ENCODE measurements around the gene FOXP1.

The FOXP1 gene

GRCh38 chr3:71583566-71584393 lies at the start of gene FOXP1:
Gene FOXP1 (minus strand): TSS chr3:71583728. CDS start chr3:71198381, 385,347 bp downstream.
- peak; percentile 77 for DNase-seq
- Mint-ChIP-seq H3K27me3 (no peaks in the 10 kb centered on the region), H3K27ac (peak within 1 kb of the TSS; percentile 98), H3K36me3 (ENCODE audit: low read depth) (peaks cover 30% of the 10 kb centered on the region), H3K4me1 (ENCODE audit: low read depth) (peaks cover 63% of the 10 kb centered on the region), H3K9me3 (no peaks in the 10 kb centered on the region), H3K4me3 (peak within 1 kb of the TSS; percentile 93)

- no peak for DNase-seq
- no peaks in the 10 kb centered on the region for H3K4me1 Mint-ChIP-seq (ENCODE audit: low read depth)
- H3K36me3 Mint-ChIP-seq (ENCODE audit: low read depth), result no peaks in the 10 kb centered on the region
- no peaks in the 10 kb centered on the region for H3K9me3 Mint-ChIP-seq
- no peak overlapping the region for H3K27ac Mint-ChIP-seq
- no peak overlapping the region for H3K4me3 Mint-ChIP-seq
- no peaks in the 10 kb centered on the region for H3K27me3 Mint-ChIP-seq
Observed at GRCh38 chr3:71629711-71630110, 46.2 kb upstream of the FOXP1 start.

- Mint-ChIP-seq H3K4me3 (no peak overlapping the region), H3K4me1 (ENCODE audit: low read depth) (no peaks in the 10 kb centered on the region), H3K36me3 (ENCODE audit: low read depth) (no peaks in the 10 kb centered on the region), H3K27me3 (no peaks in the 10 kb centered on the region), H3K9me3 (no peaks in the 10 kb centered on the region), H3K27ac (no peak overlapping the region)
- DNase-seq, result no peak
Observed at GRCh38 chr3:71629289-71629688, 45.8 kb upstream of the FOXP1 start.

DNA sequence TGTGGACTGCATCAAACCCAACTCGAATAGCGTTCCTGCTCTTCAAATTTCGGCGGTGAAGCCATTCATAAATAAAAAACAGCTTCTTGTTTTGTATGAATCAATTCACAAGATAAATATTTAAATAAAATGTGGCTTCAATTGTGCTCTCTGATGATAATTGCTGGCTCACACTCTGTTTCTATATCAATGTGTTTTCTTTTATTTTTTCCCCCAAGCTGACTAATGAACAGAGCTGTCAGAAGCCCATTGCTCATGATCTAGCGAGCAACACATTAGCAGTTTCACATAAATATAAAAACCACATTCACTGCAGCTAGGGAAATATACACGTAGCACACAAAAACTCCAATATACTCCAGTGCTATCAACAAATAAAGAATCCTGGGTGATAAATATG lies 45.0 kb upstream of the FOXP1 start:
- no peaks in the 10 kb centered on the region for H3K9me3 Mint-ChIP-seq
- no peaks in the 10 kb centered on the region for H3K27me3 Mint-ChIP-seq
- no peak overlapping the region for H3K4me3 Mint-ChIP-seq
- H3K36me3 Mint-ChIP-seq (ENCODE audit: low read depth), result no peaks in the 10 kb centered on the region
- H3K4me1 Mint-ChIP-seq (ENCODE audit: low read depth), result no peaks in the 10 kb centered on the region
- DNase-seq, result no peak
- no peak overlapping the region for H3K27ac Mint-ChIP-seq

DNA sequence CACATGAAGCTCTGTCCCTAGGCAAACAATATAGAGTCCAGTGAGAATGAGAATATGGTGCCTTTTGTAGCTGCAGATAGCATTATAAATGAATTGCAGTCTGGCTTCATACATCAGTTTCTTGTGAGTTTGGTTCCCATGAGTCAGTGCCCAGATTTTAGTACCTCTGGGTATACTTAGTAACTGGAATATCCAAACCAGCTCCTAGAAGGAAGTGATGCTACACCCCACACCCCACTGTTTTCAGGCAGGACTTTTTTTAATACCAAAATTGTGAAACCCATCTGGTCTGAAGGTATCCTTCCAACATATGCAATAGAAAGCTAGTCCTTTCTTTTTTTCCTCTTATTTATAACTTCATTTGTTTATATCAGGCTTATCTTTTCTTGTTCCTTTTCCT lies 42.1 kb upstream of the FOXP1 start:
- Mint-ChIP-seq H3K4me1 (ENCODE audit: low read depth) (no peaks in the 10 kb centered on the region), H3K9me3 (no peaks in the 10 kb centered on the region), H3K36me3 (ENCODE audit: low read depth) (no peaks in the 10 kb centered on the region), H3K27ac (no peak overlapping the region), H3K4me3 (no peak overlapping the region), H3K27me3 (no peaks in the 10 kb centered on the region)
- DNase-seq, result no peak

DNA sequence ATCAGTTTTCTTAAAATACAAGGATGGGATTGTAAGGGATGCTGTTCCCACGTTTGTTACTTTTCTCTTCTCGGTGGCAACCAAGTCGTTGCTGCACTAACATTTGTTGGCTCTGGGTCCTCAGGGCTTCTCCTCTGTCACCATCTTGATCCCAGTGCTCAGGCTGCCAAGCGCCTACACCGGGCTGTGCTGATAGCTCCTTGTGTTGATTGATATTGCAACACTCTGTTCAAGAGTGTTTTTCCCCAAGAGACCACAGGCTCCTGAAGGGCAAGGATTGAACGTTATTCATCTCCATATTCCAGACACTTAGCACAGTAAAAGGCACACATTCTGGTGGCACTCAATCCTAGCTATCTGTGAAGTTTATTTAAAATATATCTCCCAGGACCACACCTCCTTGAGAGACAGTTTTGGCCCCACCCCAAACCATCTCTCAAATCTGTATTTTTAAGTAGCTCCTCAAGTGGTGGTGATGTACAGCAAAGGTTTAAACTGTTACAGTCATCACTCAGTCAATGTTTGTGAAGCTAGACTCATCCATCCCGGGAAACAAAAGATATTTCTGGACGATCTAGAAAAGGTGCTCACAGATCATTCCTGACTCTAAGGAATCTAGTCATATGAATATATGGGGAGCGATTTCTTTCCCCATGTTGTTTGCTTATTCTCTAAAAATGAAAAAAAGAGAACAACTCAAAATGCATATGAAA lies 38.5 kb upstream of the FOXP1 start:
- Mint-ChIP-seq H3K27ac (no peak overlapping the region), H3K27me3 (no peaks in the 10 kb centered on the region), H3K36me3 (ENCODE audit: low read depth) (peaks cover 1% of the 10 kb centered on the region), H3K4me3 (no peak overlapping the region), H3K4me1 (ENCODE audit: low read depth) (no peaks in the 10 kb centered on the region), H3K9me3 (no peaks in the 10 kb centered on the region)
- no peak for DNase-seq

- H3K4me3 Mint-ChIP-seq, result no peak overlapping the region
- H3K27ac Mint-ChIP-seq, result no peak overlapping the region
- no peaks in the 10 kb centered on the region for H3K9me3 Mint-ChIP-seq
- peaks cover 4% of the 10 kb centered on the region for H3K36me3 Mint-ChIP-seq (ENCODE audit: low read depth)
- peaks cover 9% of the 10 kb centered on the region for H3K4me1 Mint-ChIP-seq (ENCODE audit: low read depth)
- no peaks in the 10 kb centered on the region for H3K27me3 Mint-ChIP-seq
- DNase-seq, result no peak
Observed at GRCh38 chr3:71618538-71618937, 35.0 kb upstream of the FOXP1 start.

DNA sequence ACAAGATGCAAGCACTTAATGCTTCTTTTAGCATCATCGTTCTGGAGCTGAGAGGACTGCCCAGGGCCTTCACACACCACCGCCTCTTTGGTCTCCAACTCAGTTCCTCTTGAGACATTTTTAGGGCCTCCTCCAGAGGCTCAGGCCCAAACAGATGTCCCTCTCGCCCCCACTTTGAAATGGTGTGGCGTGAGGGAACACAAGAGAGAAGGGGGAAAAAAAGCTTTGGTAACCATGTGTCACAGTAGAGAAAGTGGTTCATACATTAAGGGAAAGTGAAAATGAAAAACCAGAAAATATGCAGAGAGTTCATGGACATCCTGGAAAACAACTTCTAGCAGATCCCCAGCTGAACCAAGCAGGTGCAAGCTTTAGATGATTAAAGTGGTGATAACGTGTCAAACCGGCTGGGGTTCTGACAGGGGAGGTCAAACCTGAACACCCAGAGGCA lies 33.1 kb upstream of the FOXP1 start:
- Mint-ChIP-seq H3K9me3 (peaks cover 5% of the 10 kb centered on the region), H3K36me3 (ENCODE audit: low read depth) (peaks cover 9% of the 10 kb centered on the region), H3K27ac (peak overlapping the region; percentile 53), H3K4me3 (no peak overlapping the region), H3K27me3 (no peaks in the 10 kb centered on the region), H3K4me1 (ENCODE audit: low read depth) (peaks cover 9% of the 10 kb centered on the region)
- no peak for DNase-seq

DNA sequence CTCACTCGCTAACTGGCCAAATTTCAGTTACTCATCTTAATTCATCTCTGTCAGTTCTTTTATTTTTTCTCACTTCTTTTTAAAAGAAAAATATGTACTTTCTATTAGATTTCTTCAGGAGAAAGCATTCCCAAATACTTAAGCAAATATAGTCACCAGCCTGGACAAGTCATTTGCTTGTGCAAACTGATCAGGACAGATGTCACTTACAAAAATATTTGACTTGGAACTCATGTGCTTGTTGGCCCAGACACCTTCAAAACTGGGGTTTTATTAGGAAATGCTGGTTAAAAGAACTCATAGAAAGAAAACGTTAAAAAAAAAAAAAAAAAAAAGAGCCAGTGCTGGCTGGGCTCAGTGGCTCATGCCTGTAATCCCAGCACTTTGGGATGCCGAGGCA lies 31.3 kb upstream of the FOXP1 start:
- no peaks in the 10 kb centered on the region for H3K27me3 Mint-ChIP-seq
- no peak overlapping the region for H3K4me3 Mint-ChIP-seq
- peaks cover 11% of the 10 kb centered on the region for H3K36me3 Mint-ChIP-seq (ENCODE audit: low read depth)
- H3K27ac Mint-ChIP-seq, result no peak overlapping the region
- H3K4me1 Mint-ChIP-seq (ENCODE audit: low read depth), result peaks cover 9% of the 10 kb centered on the region
- H3K9me3 Mint-ChIP-seq, result peaks cover 8% of the 10 kb centered on the region
- no peak for DNase-seq

DNA sequence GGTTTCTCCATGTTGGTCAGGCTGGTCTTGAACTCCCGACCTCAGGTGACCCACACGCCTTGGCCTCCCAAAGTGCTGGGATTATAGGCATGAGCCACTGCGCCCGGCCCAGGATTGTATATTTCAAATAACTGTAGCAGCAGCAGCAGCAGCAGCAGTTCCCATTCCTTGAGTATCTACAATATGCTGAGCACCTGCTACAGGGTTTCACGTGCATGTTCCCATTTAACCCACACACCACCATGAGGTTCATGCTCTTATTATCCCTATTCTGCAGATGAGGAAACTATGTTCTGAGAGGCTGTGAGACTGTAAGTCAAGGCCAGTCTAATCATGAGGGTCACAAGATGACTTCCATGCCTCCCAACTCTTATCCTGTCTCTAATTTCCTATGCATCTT lies 30.9 kb upstream of the FOXP1 start:
- no peak for DNase-seq
- Mint-ChIP-seq H3K9me3 (peaks cover 8% of the 10 kb centered on the region), H3K4me3 (no peak overlapping the region), H3K4me1 (ENCODE audit: low read depth) (peaks cover 9% of the 10 kb centered on the region), H3K36me3 (ENCODE audit: low read depth) (peaks cover 11% of the 10 kb centered on the region), H3K27me3 (no peaks in the 10 kb centered on the region), H3K27ac (no peak overlapping the region)

DNA sequence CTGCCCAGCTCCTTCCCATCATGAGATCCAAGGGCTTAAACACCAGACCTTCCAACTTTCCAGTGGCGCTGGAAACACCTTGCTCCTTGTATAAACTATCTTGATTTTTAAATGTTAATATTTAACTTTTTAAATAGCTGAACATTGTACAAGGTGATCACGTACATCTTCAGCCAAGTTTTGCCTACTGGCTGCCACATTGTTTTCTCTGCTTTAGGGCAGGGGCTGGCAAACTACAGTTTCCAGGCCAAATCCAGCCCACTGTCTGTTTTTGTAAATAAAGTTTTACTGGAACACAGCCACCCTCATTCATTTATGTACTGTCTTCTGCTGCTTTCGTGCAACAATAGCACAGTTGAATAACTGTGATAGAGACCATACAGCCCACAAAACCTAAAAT lies 27.6 kb upstream of the FOXP1 start:
- Mint-ChIP-seq H3K9me3 (peaks cover 23% of the 10 kb centered on the region), H3K27me3 (no peaks in the 10 kb centered on the region), H3K27ac (no peak overlapping the region), H3K4me1 (ENCODE audit: low read depth) (peaks cover 2% of the 10 kb centered on the region), H3K4me3 (no peak overlapping the region), H3K36me3 (ENCODE audit: low read depth) (peaks cover 10% of the 10 kb centered on the region)
- DNase-seq, result no peak

DNA sequence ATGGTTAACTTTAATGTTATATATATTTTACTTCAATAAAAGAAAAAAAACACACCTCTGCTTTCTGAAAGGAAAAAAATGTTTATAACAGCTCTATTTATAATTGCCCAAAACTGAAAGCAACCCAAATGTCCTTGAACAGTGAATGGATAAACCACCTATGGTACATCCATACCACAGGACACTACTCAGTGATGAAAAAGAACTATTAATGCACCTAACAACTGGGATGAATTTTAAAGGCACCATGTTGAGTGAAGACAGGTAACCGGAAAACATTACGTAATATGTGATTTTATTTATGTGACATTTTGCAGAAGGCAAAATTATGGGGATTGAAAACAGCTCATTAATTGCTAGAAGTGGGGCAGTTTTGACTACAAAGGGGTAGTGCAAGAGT lies 23.8 kb upstream of the FOXP1 start:
- Mint-ChIP-seq H3K4me1 (ENCODE audit: low read depth) (peaks cover under 1% of the 10 kb centered on the region), H3K27me3 (no peaks in the 10 kb centered on the region), H3K4me3 (no peak overlapping the region), H3K27ac (no peak overlapping the region), H3K36me3 (ENCODE audit: low read depth) (peaks cover 8% of the 10 kb centered on the region), H3K9me3 (peaks cover 23% of the 10 kb centered on the region)
- DNase-seq, result no peak

GRCh38 chr3:71606582-71606981 lies 23.1 kb upstream of the FOXP1 start:
- peaks cover 7% of the 10 kb centered on the region for H3K36me3 Mint-ChIP-seq (ENCODE audit: low read depth)
- H3K4me1 Mint-ChIP-seq (ENCODE audit: low read depth), result peaks cover 8% of the 10 kb centered on the region
- H3K27ac Mint-ChIP-seq, result no peak overlapping the region
- no peak overlapping the region for H3K4me3 Mint-ChIP-seq
- H3K9me3 Mint-ChIP-seq, result peaks cover 23% of the 10 kb centered on the region
- H3K27me3 Mint-ChIP-seq, result no peaks in the 10 kb centered on the region
- DNase-seq, result no peak

DNA sequence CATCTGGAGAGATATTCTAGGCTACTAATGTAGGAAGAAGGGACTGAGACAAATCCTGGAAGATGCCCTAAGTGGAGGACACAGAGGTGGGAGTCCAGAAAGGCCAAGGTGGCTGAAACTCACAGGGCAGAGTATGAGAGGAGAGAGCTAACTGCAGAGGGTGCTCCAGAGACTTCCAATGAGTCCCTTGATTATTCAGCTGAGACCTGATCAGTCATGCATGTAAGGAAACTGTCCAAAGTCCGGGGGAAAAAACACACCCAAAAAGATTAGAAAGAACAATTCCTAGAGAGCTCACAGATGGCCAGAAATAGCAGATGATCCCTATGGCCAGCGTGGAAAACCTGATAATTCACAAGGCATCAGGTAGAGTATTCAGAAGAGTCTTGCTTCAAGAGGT lies 18.7 kb upstream of the FOXP1 start:
- H3K9me3 Mint-ChIP-seq, result peaks cover 13% of the 10 kb centered on the region
- H3K27ac Mint-ChIP-seq, result no peak overlapping the region
- DNase-seq, result no peak
- no peak overlapping the region for H3K4me3 Mint-ChIP-seq
- H3K4me1 Mint-ChIP-seq (ENCODE audit: low read depth), result peaks cover 32% of the 10 kb centered on the region
- H3K36me3 Mint-ChIP-seq (ENCODE audit: low read depth), result peaks cover 5% of the 10 kb centered on the region
- no peaks in the 10 kb centered on the region for H3K27me3 Mint-ChIP-seq

DNA sequence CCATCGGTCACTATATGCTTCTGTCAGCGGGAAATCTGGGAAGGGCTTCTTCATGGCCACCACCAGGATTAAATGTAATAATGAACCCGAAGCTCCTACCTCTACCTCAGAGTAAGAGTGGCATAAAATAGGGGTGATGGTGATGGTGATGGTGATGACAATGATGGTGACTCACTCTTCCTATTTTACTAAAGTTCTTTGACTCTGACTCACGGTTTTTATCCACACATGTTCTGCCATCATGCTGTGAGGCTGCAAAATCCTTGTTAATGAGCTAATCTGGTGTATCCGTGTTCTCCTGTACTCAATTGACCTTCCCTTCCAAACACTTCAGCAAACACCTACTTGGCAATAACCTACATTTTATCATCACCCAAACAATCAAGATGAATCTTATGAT lies 18.3 kb upstream of the FOXP1 start:
- Mint-ChIP-seq H3K9me3 (peaks cover 11% of the 10 kb centered on the region), H3K4me1 (ENCODE audit: low read depth) (peaks cover 32% of the 10 kb centered on the region), H3K27me3 (no peaks in the 10 kb centered on the region), H3K36me3 (ENCODE audit: low read depth) (peaks cover 5% of the 10 kb centered on the region), H3K27ac (peak overlapping the region; percentile 13), H3K4me3 (no peak overlapping the region)
- DNase-seq, result no peak
